ENCODE results near the gene FAR1. TPM values are rescaled to one million over a fixed set of nuclear protein-coding genes. Genes with fewer than 3 reads are reported as not detected.

The FAR1 gene
- total and polyA plus RNA-seq, 2 donors, result 26.2 to 151 TPM

GRCh38 chr11:13761716-13762115 is 93.2 kb downstream of the FAR1 start:
- WGBS, result 66% methylated on average over 2 of the region's 2 CpGs
- DNase-seq (ENCODE audit: extremely low spot score), result no peak
- H3K36me3 ChIP-seq (ENCODE audit: insufficient read depth), result no peaks in the 10 kb centered on the region
- H3K4me3 ChIP-seq (ENCODE audit: low read depth, low read length), result no peak overlapping the region
- H3K27ac ChIP-seq (ENCODE audit: low read depth), result no peak overlapping the region
- H3K4me1 ChIP-seq (ENCODE audit: insufficient read depth), result no peaks in the 10 kb centered on the region

GRCh38 chr11:13762718-13763117 is 94.2 kb downstream of the FAR1 start:
- Histone ChIP-seq H3K27ac (ENCODE audit: low read depth) (no peak overlapping the region), H3K36me3 (ENCODE audit: insufficient read depth) (no peaks in the 10 kb centered on the region), H3K4me1 (ENCODE audit: insufficient read depth) (no peaks in the 10 kb centered on the region), H3K4me3 (ENCODE audit: low read depth, low read length) (no peak overlapping the region)
- 84% methylated on average over 4 of the region's 4 CpGs for WGBS
- DNase-seq (ENCODE audit: extremely low spot score), result no peak

GRCh38 chr11:13763341-13763740 is 94.9 kb downstream of the FAR1 start:
- WGBS, result 85% methylated on average over 3 of the region's 3 CpGs
- no peaks in the 10 kb centered on the region for H3K4me1 ChIP-seq (ENCODE audit: insufficient read depth)
- DNase-seq (ENCODE audit: extremely low spot score), result no peak
- no peaks in the 10 kb centered on the region for H3K36me3 ChIP-seq (ENCODE audit: insufficient read depth)
- no peak overlapping the region for H3K27ac ChIP-seq (ENCODE audit: low read depth)
- no peak overlapping the region for H3K4me3 ChIP-seq (ENCODE audit: low read depth, low read length)

GRCh38 chr11:13765886-13766285 is 97.4 kb downstream of the FAR1 start:
- no peak for DNase-seq (ENCODE audit: extremely low spot score)
- H3K36me3 ChIP-seq (ENCODE audit: insufficient read depth), result no peaks in the 10 kb centered on the region
- no peak overlapping the region for H3K4me3 ChIP-seq (ENCODE audit: low read depth, low read length)
- 72% methylated on average over 3 of the region's 3 CpGs for WGBS
- no peaks in the 10 kb centered on the region for H3K4me1 ChIP-seq (ENCODE audit: insufficient read depth)
- H3K27ac ChIP-seq (ENCODE audit: low read depth), result no peak overlapping the region

DNA sequence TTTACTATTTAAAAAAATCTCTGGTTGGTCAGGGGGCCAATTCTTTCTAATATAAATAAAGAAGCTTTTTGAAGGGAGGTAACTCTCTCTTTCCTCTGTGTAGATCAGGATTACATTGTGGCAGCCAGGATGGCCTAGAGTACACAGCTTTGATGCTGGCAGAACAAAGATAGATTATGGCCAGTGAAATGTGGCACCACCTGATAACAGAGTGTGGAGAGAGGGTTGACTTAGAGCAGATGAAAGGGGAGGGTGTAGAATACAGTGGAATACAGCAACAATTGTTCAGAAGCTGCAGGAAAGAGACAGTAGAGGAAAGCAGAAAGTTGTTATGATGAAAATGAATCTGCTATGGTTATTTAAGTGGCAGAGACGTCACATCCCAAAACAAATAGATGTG is 99.0 kb downstream of the FAR1 start:
- H3K36me3 ChIP-seq (ENCODE audit: insufficient read depth), result no peaks in the 10 kb centered on the region

DNA sequence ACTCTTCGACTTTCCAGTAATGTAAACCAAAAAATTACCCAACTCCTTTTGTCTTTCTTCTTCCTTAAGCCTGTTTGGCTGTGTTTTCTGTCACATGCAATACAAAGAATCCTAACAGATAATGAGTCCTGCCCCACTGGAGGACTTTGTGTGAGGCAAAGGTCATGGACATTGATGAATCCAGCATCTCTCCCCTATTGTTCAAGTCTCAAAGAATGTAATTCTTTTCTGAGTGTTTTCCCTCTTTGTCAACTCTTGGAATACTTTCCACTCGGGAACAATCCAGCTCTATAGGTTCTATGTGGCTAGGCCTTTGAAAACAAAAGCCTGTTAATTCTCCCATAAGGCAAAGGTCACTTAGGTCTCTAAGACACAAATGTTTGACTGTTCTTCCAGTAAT is 100.7 kb downstream of the FAR1 start:
- Histone ChIP-seq H3K4me1 (ENCODE audit: insufficient read depth) (no peaks in the 10 kb centered on the region), H3K36me3 (ENCODE audit: insufficient read depth) (no peaks in the 10 kb centered on the region)
- 74% methylated on average over 2 of the region's 2 CpGs for WGBS

More for the DNA sequence above, 99.0 kb downstream of the FAR1 start:
- Histone ChIP-seq H3K4me3 (ENCODE audit: low read depth, low read length) (no peak overlapping the region), H3K27ac (ENCODE audit: low read depth) (no peak overlapping the region), H3K4me1 (ENCODE audit: insufficient read depth) (no peaks in the 10 kb centered on the region)
- 94% methylated on average over 1 of the region's 1 CpG for WGBS
- DNase-seq (ENCODE audit: extremely low spot score), result no peak

GRCh38 chr11:13771151-13771550 is 102.7 kb downstream of the FAR1 start:
- Histone ChIP-seq H3K36me3 (ENCODE audit: insufficient read depth) (no peaks in the 10 kb centered on the region), H3K4me1 (ENCODE audit: insufficient read depth) (no peaks in the 10 kb centered on the region), H3K4me3 (ENCODE audit: low read depth, low read length) (no peak overlapping the region), H3K27ac (ENCODE audit: low read depth) (no peak overlapping the region)
- DNase-seq (ENCODE audit: extremely low spot score), result no peak
- 86% methylated on average over 3 of the region's 3 CpGs for WGBS

More for the DNA sequence above, 100.7 kb downstream of the FAR1 start:
- H3K27ac ChIP-seq (ENCODE audit: low read depth), result no peak overlapping the region
- DNase-seq (ENCODE audit: extremely low spot score), result no peak
- H3K4me3 ChIP-seq (ENCODE audit: low read depth, low read length), result no peak overlapping the region

DNA sequence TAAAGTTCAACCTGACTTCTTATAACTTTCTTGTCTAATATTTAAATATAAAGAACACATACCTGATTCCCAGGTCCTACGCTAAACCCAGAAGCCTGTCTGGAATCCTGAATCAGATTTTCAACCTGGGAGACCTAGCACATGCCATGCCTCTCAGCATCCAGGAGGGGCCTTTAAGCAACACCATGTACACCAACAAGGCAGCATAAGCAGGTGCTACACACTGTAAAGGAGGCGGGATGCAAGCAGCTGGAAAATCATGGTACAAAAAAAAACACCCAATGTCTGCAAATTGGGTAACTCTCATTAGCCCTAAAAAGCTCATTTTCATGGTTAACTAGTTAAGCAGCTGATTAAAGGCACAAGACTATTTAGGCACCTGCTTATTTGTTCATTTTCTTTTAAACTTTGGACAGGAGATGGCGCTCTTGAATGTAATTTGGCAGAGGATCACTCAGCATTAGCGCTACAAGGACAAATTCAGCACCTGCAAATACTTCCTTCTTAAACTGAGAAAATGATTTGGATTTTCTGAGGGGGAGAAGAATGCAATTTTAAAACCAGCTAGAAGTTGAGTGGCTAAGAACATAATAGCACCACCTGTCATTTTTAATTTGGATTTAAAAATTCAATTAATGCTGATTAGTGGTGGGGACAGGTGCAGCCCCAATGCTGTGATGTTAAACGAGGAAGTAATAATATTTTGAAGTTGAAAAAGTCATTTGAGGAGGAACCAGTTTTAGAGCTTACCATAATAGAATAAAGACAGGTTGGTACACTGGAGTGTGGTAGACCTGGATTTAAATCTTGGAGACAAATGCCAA is 104.0 kb downstream of the FAR1 start:
- 33% methylated on average over 5 of the region's 5 CpGs for WGBS
- H3K4me1 ChIP-seq (ENCODE audit: insufficient read depth), result no peaks in the 10 kb centered on the region
- no peak overlapping the region for H3K4me3 ChIP-seq (ENCODE audit: low read depth, low read length)
- H3K36me3 ChIP-seq (ENCODE audit: insufficient read depth), result no peaks in the 10 kb centered on the region
- DNase-seq (ENCODE audit: extremely low spot score), result peak; percentile 59
- H3K27ac ChIP-seq (ENCODE audit: low read depth), result no peak overlapping the region

DNA sequence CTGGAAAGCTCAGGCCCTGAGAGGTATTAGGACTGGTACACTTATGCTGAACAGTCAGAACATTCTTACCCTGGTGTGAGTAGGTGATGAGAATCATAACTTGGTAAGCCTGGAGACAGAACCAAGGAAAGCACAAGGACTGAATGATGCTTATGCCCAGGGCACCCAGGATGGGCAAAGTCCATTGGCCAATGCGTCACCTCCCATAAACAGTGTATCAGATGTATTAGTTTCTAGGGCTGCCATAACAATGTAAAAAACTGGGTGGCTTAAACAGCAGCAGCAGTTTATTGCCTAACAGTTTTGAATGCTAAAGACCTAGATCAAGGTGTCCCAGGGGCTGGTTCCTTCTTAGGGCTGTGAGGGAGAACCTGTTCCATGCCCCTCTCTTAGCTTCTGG is 107.0 kb downstream of the FAR1 start:
- WGBS, result 93% methylated on average over 1 of the region's 1 CpG
- H3K27ac ChIP-seq (ENCODE audit: low read depth), result no peak overlapping the region
- no peak for DNase-seq (ENCODE audit: extremely low spot score)
- no peaks in the 10 kb centered on the region for H3K36me3 ChIP-seq (ENCODE audit: insufficient read depth)
- H3K4me3 ChIP-seq (ENCODE audit: low read depth, low read length), result no peak overlapping the region
- H3K4me1 ChIP-seq (ENCODE audit: insufficient read depth), result no peaks in the 10 kb centered on the region

DNA sequence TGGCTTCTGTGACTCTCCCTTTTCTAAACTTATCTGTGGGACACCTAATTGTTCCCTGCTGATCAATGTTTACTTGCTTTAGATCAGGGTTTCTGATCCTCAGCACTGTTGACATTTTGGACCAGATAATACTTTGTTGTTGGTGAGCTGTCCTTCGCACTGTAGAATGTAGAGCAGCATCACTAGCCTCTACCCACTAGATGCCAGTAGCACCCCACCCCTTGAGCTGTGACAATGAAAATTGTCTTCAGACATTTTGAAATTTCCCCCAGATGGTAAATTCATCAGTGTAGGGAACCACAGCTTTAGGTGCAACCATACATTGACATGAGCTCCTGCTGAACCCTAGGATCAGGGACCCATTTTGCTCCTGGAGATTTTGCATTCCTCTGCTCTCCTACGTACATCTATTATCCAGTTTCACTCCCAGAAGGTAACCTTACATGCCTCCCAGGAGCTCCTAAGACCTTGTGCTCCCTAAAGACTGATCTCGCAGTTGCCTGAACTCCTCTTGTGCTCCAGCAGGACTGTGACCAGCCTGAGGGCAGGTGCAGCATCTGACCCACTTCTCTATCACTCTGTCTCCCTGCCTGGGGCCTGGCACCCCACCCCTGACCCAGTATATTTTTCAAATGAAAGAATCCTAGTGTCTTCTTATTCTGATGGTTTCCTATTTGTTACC is 107.8 kb downstream of the FAR1 start:
- H3K4me1 ChIP-seq (ENCODE audit: insufficient read depth), result no peaks in the 10 kb centered on the region
- DNase-seq (ENCODE audit: extremely low spot score), result no peak
- 91% methylated on average over 3 of the region's 3 CpGs for WGBS
- H3K4me3 ChIP-seq (ENCODE audit: low read depth, low read length), result no peak overlapping the region
- H3K36me3 ChIP-seq (ENCODE audit: insufficient read depth), result no peaks in the 10 kb centered on the region
- H3K27ac ChIP-seq (ENCODE audit: low read depth), result no peak overlapping the region

DNA sequence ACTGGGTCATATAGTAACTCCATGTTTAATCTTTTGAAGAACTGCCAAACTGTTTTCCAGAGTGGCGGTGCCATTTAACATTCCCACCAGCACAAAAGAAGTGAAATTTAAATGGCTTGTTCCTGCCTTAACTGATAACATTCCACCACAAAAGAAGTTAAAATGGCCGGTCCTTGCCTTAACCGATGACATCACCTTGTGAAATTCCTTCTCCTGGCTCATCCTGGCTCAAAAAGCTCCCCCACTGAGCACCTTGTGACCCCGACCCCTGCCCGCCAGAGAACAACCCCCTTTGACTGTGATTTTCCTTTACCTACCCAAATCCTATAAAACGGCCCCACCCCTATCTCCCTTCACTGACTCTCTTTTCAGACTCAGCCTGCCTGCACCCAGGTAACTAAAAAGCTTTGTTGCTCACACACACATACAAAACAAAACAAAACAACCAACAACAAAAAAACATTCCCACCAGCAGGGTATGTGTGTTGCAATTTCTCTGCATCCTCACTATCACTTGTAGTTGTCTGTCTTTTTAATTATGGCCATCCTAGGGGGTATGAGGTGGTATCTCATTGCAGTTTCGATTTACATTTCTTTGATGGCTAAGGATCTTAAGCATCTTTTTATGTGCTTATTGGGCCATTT is 109.0 kb downstream of the FAR1 start:
- H3K4me3 ChIP-seq (ENCODE audit: low read depth, low read length), result no peak overlapping the region
- no peaks in the 10 kb centered on the region for H3K4me1 ChIP-seq (ENCODE audit: insufficient read depth)
- WGBS, result 42% methylated on average over 7 of the region's 7 CpGs
- H3K36me3 ChIP-seq (ENCODE audit: insufficient read depth), result no peaks in the 10 kb centered on the region
- no peak overlapping the region for H3K27ac ChIP-seq (ENCODE audit: low read depth)
- no peak for DNase-seq (ENCODE audit: extremely low spot score)

DNA sequence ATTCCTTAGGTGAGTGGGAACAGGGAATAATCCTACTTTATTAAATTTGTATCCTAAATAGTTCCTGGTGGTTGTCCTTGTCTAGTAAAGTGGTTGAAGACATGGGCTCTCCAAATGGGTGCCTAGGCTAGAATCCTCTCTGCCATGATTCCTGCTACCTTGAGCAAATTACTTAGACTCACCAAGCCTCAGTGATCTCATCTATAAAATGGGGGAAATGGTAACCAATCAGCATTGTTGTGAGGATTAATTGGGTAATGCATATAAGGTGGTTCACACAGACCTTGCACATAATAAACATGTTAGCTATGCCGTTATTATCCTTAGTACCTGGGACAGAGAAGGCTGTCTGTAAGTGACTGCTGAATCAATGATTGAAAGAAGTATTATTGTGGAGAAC is 109.9 kb downstream of the FAR1 start:
- H3K4me3 ChIP-seq (ENCODE audit: low read depth, low read length), result no peak overlapping the region
- no peaks in the 10 kb centered on the region for H3K36me3 ChIP-seq (ENCODE audit: insufficient read depth)
- H3K27ac ChIP-seq (ENCODE audit: low read depth), result no peak overlapping the region
- no peak for DNase-seq (ENCODE audit: extremely low spot score)
- whole genome bisulfite sequencing, result 65% methylated on average over 1 of the region's 1 CpG
- no peaks in the 10 kb centered on the region for H3K4me1 ChIP-seq (ENCODE audit: insufficient read depth)

DNA sequence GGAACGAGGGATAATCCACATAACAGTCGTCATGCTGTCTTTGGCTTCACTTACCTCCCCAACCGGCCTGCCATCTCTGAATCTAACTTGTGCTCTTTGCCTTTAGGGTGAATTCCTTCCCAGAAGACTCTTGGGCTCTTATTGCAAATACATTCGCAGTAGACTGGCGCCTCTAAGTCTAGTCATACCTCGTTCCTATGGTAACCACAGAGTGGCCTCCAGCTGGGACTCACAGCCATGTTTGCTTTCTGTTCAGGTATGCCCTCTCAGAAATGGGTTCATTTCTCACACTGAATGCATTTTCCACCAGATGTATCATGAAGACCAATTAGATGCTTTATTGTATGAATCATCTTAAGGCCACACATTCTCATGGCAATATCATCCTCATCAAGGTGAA is 112.7 kb downstream of the FAR1 start:
- WGBS, result 81% methylated on average over 6 of the region's 6 CpGs
- Histone ChIP-seq H3K4me3 (ENCODE audit: low read depth, low read length) (no peak overlapping the region), H3K36me3 (ENCODE audit: insufficient read depth) (no peaks in the 10 kb centered on the region)

More for the DNA sequence above, 112.7 kb downstream of the FAR1 start:
- no peak for DNase-seq (ENCODE audit: extremely low spot score)
- Histone ChIP-seq H3K4me1 (ENCODE audit: insufficient read depth) (no peaks in the 10 kb centered on the region), H3K27ac (ENCODE audit: low read depth) (no peak overlapping the region)
